ENCODE measurements around the gene PKIB.
"Not testable (repeated sequence)": the region's sequence is repeated elsewhere in the genome, so short reads cannot be mapped to it uniquely, and the experiment has no call there.

PKIB gene

DNA sequence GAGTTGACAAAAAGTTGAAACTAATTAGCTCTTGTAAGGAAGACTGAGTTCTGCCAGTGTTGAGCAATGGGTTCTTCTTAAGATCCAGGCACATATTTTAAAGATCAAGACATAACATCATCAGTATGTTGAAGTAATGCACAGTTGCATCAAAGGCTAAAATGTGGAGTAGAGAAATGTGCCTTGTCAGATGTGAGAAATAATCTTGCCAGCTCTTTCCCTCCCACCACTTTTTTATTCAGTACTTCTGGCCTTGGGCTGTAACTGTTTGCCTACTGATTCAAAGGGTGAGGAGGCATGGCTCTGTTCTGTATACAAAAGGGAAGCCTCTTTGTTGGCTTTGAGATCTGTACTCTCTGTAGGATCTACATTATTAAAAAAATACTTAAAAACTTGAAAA is 13.1 kb downstream of the PKIB start:
- H3K4me3 ChIP-seq (ENCODE audit: low read depth, low read length) = no peak overlapping the region
- no peak for DNase-seq (ENCODE audit: low read depth, low spot score)
- TF ChIP-seq CTCF (IDR thresholded peaks at IDR 0.05; ENCODE audit: insufficient read depth, low read length, missing control alignments) = no peak
- POLR2A ChIA-PET = no interaction called here
- CTCF ChIA-PET = no interaction called here

- no peak for TF ChIP-seq CTCF (IDR thresholded peaks at IDR 0.05; ENCODE audit: insufficient read depth, low read length, missing control alignments)
- DNase-seq (ENCODE audit: low read depth, low spot score) = no peak
- H3K4me3 ChIP-seq (ENCODE audit: low read depth, low read length) = no peak overlapping the region
- ChIA-PET CTCF (no interaction called here), POLR2A (no interaction called here)
Observed at GRCh38 chr6:122624853-122625252, 14.6 kb downstream of the PKIB start.

- DNase-seq (ENCODE audit: low read depth, low spot score) = no peak
- no peak overlapping the region for H3K4me3 ChIP-seq (ENCODE audit: low read depth, low read length)
- ChIA-PET CTCF (no interaction called here), POLR2A (no interaction called here)
- TF ChIP-seq CTCF (IDR thresholded peaks at IDR 0.05; ENCODE audit: insufficient read depth, low read length, missing control alignments) = no peak
Observed at GRCh38 chr6:122628714-122629113, 18.5 kb downstream of the PKIB start.

DNA sequence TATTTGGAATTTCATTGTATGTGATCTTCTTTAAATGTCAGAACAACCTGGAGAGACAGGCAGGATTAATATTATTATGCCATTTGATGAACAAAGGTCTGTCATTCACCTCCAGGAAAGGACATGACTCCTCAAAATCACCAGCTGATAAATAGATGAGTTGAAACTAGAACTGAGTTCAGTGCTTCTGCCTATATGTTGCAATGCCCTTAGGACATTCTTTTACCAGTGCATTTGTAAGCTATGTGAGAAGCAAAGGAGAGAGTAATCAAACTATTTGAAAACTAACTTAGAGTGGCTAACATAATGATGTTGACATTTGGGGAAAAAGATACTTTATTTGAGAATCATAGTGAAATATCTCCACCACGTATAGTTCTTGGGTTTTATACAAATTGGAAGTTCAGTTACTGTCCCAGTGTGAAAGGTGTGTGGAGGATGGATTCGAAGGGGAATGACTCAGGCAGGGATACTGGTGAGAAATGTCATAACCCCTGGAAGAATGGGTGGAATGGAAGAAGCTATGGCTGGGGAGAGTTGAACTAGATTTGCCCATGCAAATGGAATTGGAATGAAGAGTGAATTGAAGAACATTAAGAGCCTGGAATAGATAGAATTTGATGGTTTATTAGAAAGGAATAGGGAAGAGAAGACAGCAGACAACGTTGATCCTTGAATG is 21.5 kb downstream of the PKIB start:
- DNase-seq (ENCODE audit: low read depth, low spot score) = no peak
- TF ChIP-seq CTCF (IDR thresholded peaks at IDR 0.05; ENCODE audit: insufficient read depth, low read length, missing control alignments) = no peak
- H3K4me3 ChIP-seq (ENCODE audit: low read depth, low read length) = no peak overlapping the region
- ChIA-PET POLR2A (no interaction called here), CTCF (no interaction called here)

GRCh38 chr6:122640366-122640765 is 30.2 kb downstream of the PKIB start:
- no peak for DNase-seq (ENCODE audit: low read depth, low spot score)
- ChIA-PET POLR2A (no interaction called here), CTCF (no interaction called here)
- no peak for TF ChIP-seq CTCF (IDR thresholded peaks at IDR 0.05; ENCODE audit: insufficient read depth, low read length, missing control alignments)
- H3K4me3 ChIP-seq (ENCODE audit: low read depth, low read length) = no peak overlapping the region

GRCh38 chr6:122641819-122642218 is 31.6 kb downstream of the PKIB start:
- H3K4me3 ChIP-seq (ENCODE audit: low read depth, low read length) = no peak overlapping the region
- ChIA-PET POLR2A (no interaction called here), CTCF (interaction anchor here (0.6 kb wide), 1 partner anchor 30 kb away, joined by 3 read pairs; no protein-coding TSS in a partner anchor)
- no peak for TF ChIP-seq CTCF (IDR thresholded peaks at IDR 0.05; ENCODE audit: insufficient read depth, low read length, missing control alignments)
- DNase-seq (ENCODE audit: low read depth, low spot score) = no peak

GRCh38 chr6:122642604-122643003 is 32.4 kb downstream of the PKIB start:
- DNase-seq (ENCODE audit: low read depth, low spot score); H3K4me3 ChIP-seq (ENCODE audit: low read depth, low read length); POLR2A ChIA-PET: not testable (repeated sequence)
- CTCF ChIA-PET = interaction anchor here (0.6 kb wide), 1 partner anchor 31 kb away, joined by 3 read pairs; no protein-coding TSS in a partner anchor

Measured in AG04449 (cell line).